Measurements from ENCODE around the gene ARRB2. TPM values are rescaled to one million over a fixed set of nuclear protein-coding genes. Genes with fewer than 3 reads are reported as not detected.

Gene ARRB2
- polyA plus RNA-seq, 1 donor (not counting 4 experiments of a cell fraction or from before 2014, with no cell fraction given), result 11.5 TPM

- FAIRE-seq, result no peak
These were observed 49.4 kb downstream of the ARRB2 start for GRCh38 chr17:4759776-4760236.

GRCh38 chr17:4764595-4764994, 54.2 kb downstream of the ARRB2 start:
- Histone ChIP-seq H3K4me2 (ENCODE audit: control insufficient read depth, extremely low read depth, insufficient read depth, low read depth, low read length) (no peak overlapping the region), H2AFZ (ENCODE audit: control insufficient read depth, low read length) (no peak overlapping the region), H3K9me1 (ENCODE audit: control insufficient read depth, extremely low read depth, insufficient read depth, low read length) (no peaks in the 10 kb centered on the region), H3K9ac (ENCODE audit: control insufficient read depth, extremely low read depth, insufficient read depth, low read length) (no peak overlapping the region), H3K36me3 (ENCODE audit: control insufficient read depth in 2 of 2, extremely low read depth in 1 of 2, insufficient read depth in 2 of 2, low read length in 2 of 2) (no peaks in the 10 kb centered on the region), H3K27me3 (ENCODE audit: control insufficient read depth, extremely low read depth, insufficient read depth, low read length) (no peaks in the 10 kb centered on the region), H3K4me3 (ENCODE audit: control insufficient read depth in 2 of 3, extremely low read depth in 1 of 3, insufficient read depth in 2 of 3, low read depth in 1 of 3, low read length in 3 of 3) (no peak overlapping the region), H3K4me1 (ENCODE audit: control insufficient read depth, extremely low read depth, insufficient read depth, low read length) (no peaks in the 10 kb centered on the region), H3K9me3 (ENCODE audit: control insufficient read depth, low read depth, low read length) (no peaks in the 10 kb centered on the region), H3K27ac (ENCODE audit: control insufficient read depth, insufficient read depth, low read length) (no peak overlapping the region), H4K20me1 (ENCODE audit: control insufficient read depth, extremely low read depth, insufficient read depth, low read length) (no peaks in the 10 kb centered on the region), H3K79me2 (ENCODE audit: control insufficient read depth, insufficient read depth, low read length) (no peaks in the 10 kb centered on the region)
- TF ChIP-seq EZH2 (IDR thresholded peaks at IDR 0.05; ENCODE audit: low read length), result no peak
- no peak for TF ChIP-seq CTCF (optimal IDR thresholded peaks at IDR 0.05 in 1 of 3, IDR thresholded peaks at IDR 0.05 in 1 of 3, conservative IDR thresholded peaks at IDR 0.05 in 1 of 3; ENCODE audit: extremely low read depth in 1 of 3, insufficient read depth in 2 of 3, low read length in 3 of 3)
- DNase-seq (ENCODE audit: low read depth, low spot score) (no peak), FAIRE-seq (no peak)
- dilution Hi-C loops (cut with MboI; ENCODE audit: extremely low pct_ligation_motif_present, low sequenced_read_pairs), result no loop called here

More at GRCh38 chr17:4759776-4760236, 49.4 kb downstream of the ARRB2 start:
- no peaks in the 10 kb centered on the region for H3K9me1 ChIP-seq (ENCODE audit: control insufficient read depth, extremely low read depth, insufficient read depth, low read length)
- H3K79me2 ChIP-seq (ENCODE audit: control insufficient read depth, insufficient read depth, low read length), result no peaks in the 10 kb centered on the region
- H2AFZ ChIP-seq (ENCODE audit: control insufficient read depth, low read length), result no peak overlapping the region
- H3K4me3 ChIP-seq (ENCODE audit: control insufficient read depth in 2 of 3, extremely low read depth in 1 of 3, insufficient read depth in 2 of 3, low read depth in 1 of 3, low read length in 3 of 3), result no peak overlapping the region
- DNase-seq (ENCODE audit: low read depth, low spot score), result no peak
- H3K27me3 ChIP-seq (ENCODE audit: control insufficient read depth, extremely low read depth, insufficient read depth, low read length), result no peaks in the 10 kb centered on the region
- no peak overlapping the region for H3K4me2 ChIP-seq (ENCODE audit: control insufficient read depth, extremely low read depth, insufficient read depth, low read depth, low read length)
- H3K9me3 ChIP-seq (ENCODE audit: control insufficient read depth, low read depth, low read length), result no peaks in the 10 kb centered on the region
- dilution Hi-C loops (cut with MboI; ENCODE audit: extremely low pct_ligation_motif_present, low sequenced_read_pairs), result no loop called here
- H3K36me3 ChIP-seq (ENCODE audit: control insufficient read depth in 2 of 2, extremely low read depth in 1 of 2, insufficient read depth in 2 of 2, low read length in 2 of 2), result no peaks in the 10 kb centered on the region
- H3K4me1 ChIP-seq (ENCODE audit: control insufficient read depth, extremely low read depth, insufficient read depth, low read length), result no peaks in the 10 kb centered on the region
- no peak overlapping the region for H3K27ac ChIP-seq (ENCODE audit: control insufficient read depth, insufficient read depth, low read length)
- H4K20me1 ChIP-seq (ENCODE audit: control insufficient read depth, extremely low read depth, insufficient read depth, low read length), result no peaks in the 10 kb centered on the region
- no peak for TF ChIP-seq CTCF (optimal IDR thresholded peaks at IDR 0.05 in 1 of 3, IDR thresholded peaks at IDR 0.05 in 1 of 3, conservative IDR thresholded peaks at IDR 0.05 in 1 of 3; ENCODE audit: extremely low read depth in 1 of 3, insufficient read depth in 2 of 3, low read length in 3 of 3)
- no peak for TF ChIP-seq EZH2 (IDR thresholded peaks at IDR 0.05; ENCODE audit: low read length)
- no peak overlapping the region for H3K9ac ChIP-seq (ENCODE audit: control insufficient read depth, extremely low read depth, insufficient read depth, low read length)
